GM12873 (cell line): ENCODE data around the gene PDE4A.

Experiments used
- TF ChIP-seq, protein P1 (sequence below): IDR thresholded peaks from 2 replicates; pipeline ENCODE4 v1.5.1; 2012; ENCODE audit warnings: low read depth, mild to moderate bottlenecking, moderate library complexity, low read length, control low read depth; ENCODE audit not compliant: insufficient read depth; ENCODE audit errors: missing control alignments

The PDE4A gene

GRCh38 chr19:10517760-10518443 lies 97.6 kb downstream of the PDE4A start:
- TF ChIP-seq, protein P1, sequence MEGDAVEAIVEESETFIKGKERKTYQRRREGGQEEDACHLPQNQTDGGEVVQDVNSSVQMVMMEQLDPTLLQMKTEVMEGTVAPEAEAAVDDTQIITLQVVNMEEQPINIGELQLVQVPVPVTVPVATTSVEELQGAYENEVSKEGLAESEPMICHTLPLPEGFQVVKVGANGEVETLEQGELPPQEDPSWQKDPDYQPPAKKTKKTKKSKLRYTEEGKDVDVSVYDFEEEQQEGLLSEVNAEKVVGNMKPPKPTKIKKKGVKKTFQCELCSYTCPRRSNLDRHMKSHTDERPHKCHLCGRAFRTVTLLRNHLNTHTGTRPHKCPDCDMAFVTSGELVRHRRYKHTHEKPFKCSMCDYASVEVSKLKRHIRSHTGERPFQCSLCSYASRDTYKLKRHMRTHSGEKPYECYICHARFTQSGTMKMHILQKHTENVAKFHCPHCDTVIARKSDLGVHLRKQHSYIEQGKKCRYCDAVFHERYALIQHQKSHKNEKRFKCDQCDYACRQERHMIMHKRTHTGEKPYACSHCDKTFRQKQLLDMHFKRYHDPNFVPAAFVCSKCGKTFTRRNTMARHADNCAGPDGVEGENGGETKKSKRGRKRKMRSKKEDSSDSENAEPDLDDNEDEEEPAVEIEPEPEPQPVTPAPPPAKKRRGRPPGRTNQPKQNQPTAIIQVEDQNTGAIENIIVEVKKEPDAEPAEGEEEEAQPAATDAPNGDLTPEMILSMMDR: no peak

- TF ChIP-seq, protein P1: no peak
Measured at GRCh38 chr19:10518444-10519361, 98.4 kb downstream of the PDE4A start.
